B cell (primary cell): ENCODE data around the gene CPEB3. TPM values are rescaled to one million over a fixed set of nuclear protein-coding genes. Genes with fewer than 3 reads are reported as not detected.

Experiments
- ATAC-seq: fragments of 200-7000 bp; cut with Tn5 transposase; one replicate; pipeline ENCODE4 v1.10.0; 2021; ENCODE audit warnings: low read depth, mild to moderate bottlenecking, moderate number of reproducible peaks, moderate library complexity
- CTCF ChIA-PET: fragments of 350-600 bp; sonication (Branson Sonifier 250); formaldehyde crosslinking; loops from one replicate; lab custom pipeline; 2021; ENCODE audit warnings: antibody characterized with exemption, inconsistent platforms; lab: Charles Lee
- POLR2A ChIA-PET: fragments of 350-600 bp; sonication (Branson Sonifier 250); formaldehyde crosslinking; loops from one replicate; lab custom pipeline; 2021; ENCODE audit warnings: antibody characterized with exemption; lab: Charles Lee
- DNase-seq: peaks from one replicate; pipeline ENCODE4 v3.0.0; 2013
- H2AFZ ChIP-seq: 2 replicates; pipeline ENCODE4 v1.6.1; 2012; ENCODE audit warnings: mild to moderate bottlenecking, low read depth, low read length; ENCODE audit not compliant: insufficient read depth, poor library complexity, severe bottlenecking
- H3K27ac ChIP-seq, 2 donors: 1 replicate in 1 of 2; 2 replicates in 1 of 2; pipeline ENCODE4 v1.5.1; 2012 to 2013; ENCODE audit warnings: low read length in 2 of 2, mild to moderate bottlenecking in 2 of 2, moderate library complexity in 1 of 2
- H3K27me3 ChIP-seq, 4 experiments: fragments of 200-600 bp in 1 of 4; sonication (generic) in 1 of 4; replicated peaks in 1 of 4; 1 replicate in 2 of 4; 2 replicates in 2 of 4; pipeline versions ENCODE4 v1.6.1 to v1.7.0; 2013 to 2016; ENCODE audit warnings: low read length in 3 of 4, mild to moderate bottlenecking in 2 of 4, mixed read lengths in 1 of 4, moderate library complexity in 1 of 4; ENCODE audit not compliant: insufficient read depth in 4 of 4, control insufficient read depth in 3 of 4; ENCODE audit errors: control extremely low read depth in 1 of 4
- H3K36me3 ChIP-seq, 2 experiments: replicated peaks in 1 of 2; 1 replicate in 1 of 2; 2 replicates in 1 of 2; pipeline versions ENCODE4 v1.6.1 to v1.7.1; 2013; ENCODE audit warnings: low read length in 1 of 2; ENCODE audit not compliant: insufficient read depth in 2 of 2, control insufficient read depth in 1 of 2; ENCODE audit errors: control extremely low read depth in 1 of 2, extremely low read depth in 1 of 2
- H3K4me1 ChIP-seq, 2 donors: fragments of 200-600 bp in 1 of 2; sonication (generic) in 1 of 2; 1 replicate in 1 of 2; 2 replicates in 1 of 2; pipeline versions ENCODE4 v1.5.1 to v1.6.1; 2013 to 2017; ENCODE audit warnings: low read length in 2 of 2; ENCODE audit not compliant: control insufficient read depth in 2 of 2, insufficient read depth in 2 of 2
- H3K4me2 ChIP-seq: replicated peaks from 2 replicates; pipeline ENCODE3; 2012; ENCODE audit warnings: mild to moderate bottlenecking, low read depth, low read length; ENCODE audit not compliant: poor library complexity, severe bottlenecking
- H3K4me3 ChIP-seq, 5 experiments: fragments of 200-600 bp in 1 of 5; sonication (generic) in 1 of 5; 1 replicate in 3 of 5; 2 replicates in 2 of 5; pipeline versions ENCODE4 v1.5.1 to v1.7.0; 2011 to 2016; ENCODE audit warnings: low read length in 4 of 5, mild to moderate bottlenecking in 4 of 5, low read depth in 2 of 5, control low read depth in 1 of 5, moderate library complexity in 1 of 5; ENCODE audit not compliant: insufficient read depth in 1 of 5; ENCODE audit errors: control extremely low read depth in 1 of 5, extremely low read depth in 1 of 5
- H3K79me2 ChIP-seq: fragments of 200-600 bp; sonication (generic); one replicate; pipeline ENCODE4 v1.6.0; 2016; ENCODE audit warnings: low read length; ENCODE audit not compliant: control insufficient read depth, insufficient read depth
- H3K9ac ChIP-seq: fragments of 200-600 bp; sonication (generic); 2 replicates; pipeline ENCODE4 v1.6.1; 2017; ENCODE audit warnings: mild to moderate bottlenecking, low read length, moderate library complexity
- H3K9me3 ChIP-seq, 3 donors: one replicate each; pipeline versions ENCODE4 v1.6.1 to v1.7.1; 2013; ENCODE audit warnings: low read length in 2 of 3; ENCODE audit not compliant: control insufficient read depth in 2 of 3, insufficient read depth in 1 of 3; ENCODE audit errors: control extremely low read depth in 1 of 3
- H4K20me1 ChIP-seq: 2 replicates; pipeline ENCODE4 v1.6.0; 2012; ENCODE audit warnings: mild to moderate bottlenecking, low read length; ENCODE audit not compliant: insufficient read depth, control insufficient read depth, poor library complexity, severe bottlenecking
- H3K27ac Mint-ChIP-seq: one replicate; pipeline ENCODE4 v1.8.0; 2021; ENCODE audit warnings: mixed read lengths
- H3K27me3 Mint-ChIP-seq: one replicate; pipeline ENCODE4 v1.8.0; 2021; ENCODE audit warnings: mixed read lengths
- H3K4me1 Mint-ChIP-seq: one replicate; pipeline ENCODE4 v1.8.0; 2021; ENCODE audit warnings: mixed read lengths
- H3K4me3 Mint-ChIP-seq: one replicate; pipeline ENCODE4 v1.8.0; 2021; ENCODE audit warnings: mixed read lengths
- H3K9me3 Mint-ChIP-seq: one replicate; pipeline ENCODE4 v1.8.0; 2022; ENCODE audit warnings: mixed read lengths; ENCODE audit not compliant: insufficient read depth
- EZH2 ChIP-seq: IDR thresholded peaks from 2 replicates; pipeline ENCODE4 v1.6.1; 2012; ENCODE audit warnings: borderline replicate concordance, low read depth, mild to moderate bottlenecking, moderate library complexity, low read length; ENCODE audit not compliant: insufficient read depth, poor library complexity, severe bottlenecking
- WGBS: methylation state at CpG from one replicate; pipeline ENCODE4 v1.1.5; 2013; ENCODE audit warnings: missing lambda C conversion rate; ENCODE audit not compliant: insufficient coverage; 5-methylcytosine and 5-hydroxymethylcytosine counted together
- intact Hi-C: fragments of 100-400 bp; cut with micrococcal nuclease; formaldehyde crosslinking; loops from one replicate; pipeline ENCODE4 v1.10.0; 2022
- polyA plus RNA-seq: library from polyadenylated mRNA; depleted of rRNA; stranded (reverse); fragments of >200 nt; gene quantifications from 2 replicates; pipeline ENCODE4 v1.2.3, GENCODE V29; 2012
- total RNA-seq, 2 donors: library from RNA; stranded (reverse); fragments of 120-200 nt in 1 of 2; gene quantifications; 1 replicate in 1 of 2; 2 replicates in 1 of 2; pipeline versions ENCODE4 v1.2.3 to v1.2.4, GENCODE V29; 2013 to 2022
- TF ChIP-seq, protein P1 (sequence below): fragments of 200-600 bp; IDR thresholded peaks from one replicate; pipeline ENCODE4 v1.8.0; 2022; ENCODE audit warnings: antibody characterized with exemption, mild to moderate bottlenecking

CPEB3 gene
- total and polyA plus RNA-seq, 2 donors (not counting 1 experiment from before 2014, with no cell fraction given) = 1.6 to 6.7 TPM

DNA sequence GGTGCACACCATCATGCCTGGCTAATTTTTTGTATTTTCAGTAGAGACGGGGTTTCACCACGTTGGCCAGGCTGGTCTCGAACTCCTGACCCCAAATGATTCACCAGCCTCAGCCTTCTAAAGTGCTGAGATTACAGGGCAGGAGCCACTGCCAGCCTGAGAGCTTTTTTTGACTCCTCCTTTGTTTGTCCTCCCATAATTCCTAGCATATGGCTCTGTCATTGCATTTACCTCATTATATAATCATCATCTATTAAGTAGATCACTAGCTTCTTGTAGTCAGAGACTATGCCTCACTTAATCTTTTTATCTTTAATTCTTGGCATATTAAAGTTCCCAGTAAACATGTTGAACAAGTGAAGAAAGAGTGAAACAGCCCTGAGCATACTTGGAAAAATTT lies 82.1 kb downstream of the CPEB3 start:
- H2AFZ ChIP-seq = no peak overlapping the region
- DNase-seq (no peak), ATAC-seq (no peak)
- intact Hi-C loops = loop anchor here (10.0 kb wide), 1 partner anchor 54 kb away; no protein-coding TSS in a partner anchor
- Mint-ChIP-seq H3K27ac (no peak overlapping the region), H3K9me3 (no peaks in the 10 kb centered on the region), H3K4me1 (peaks cover 3% of the 10 kb centered on the region), H3K4me3 (no peak overlapping the region), H3K27me3 (no peaks in the 10 kb centered on the region)
- H3K9ac ChIP-seq = no peak overlapping the region
- no peaks in the 10 kb centered on the region for H3K27me3 ChIP-seq
- ChIA-PET POLR2A (interaction anchor here (0.5 kb wide), 1 partner anchor 67 kb away, joined by 3 read pairs; no protein-coding TSS in a partner anchor), CTCF (interaction anchor here (0.6 to 1.2 kb wide), 2 partner anchors 82 to 87 kb away, joined by 3 to 5 read pairs; partner anchors contain the start of genes CPEB3 and MARCHF5)
- H3K4me3 ChIP-seq = no peak overlapping the region
- peaks cover 0 to 4% of the 10 kb centered on the region in 2 donors for H3K4me1 ChIP-seq
- no peaks in the 10 kb centered on the region for H3K9me3 ChIP-seq
- TF ChIP-seq, protein P1, sequence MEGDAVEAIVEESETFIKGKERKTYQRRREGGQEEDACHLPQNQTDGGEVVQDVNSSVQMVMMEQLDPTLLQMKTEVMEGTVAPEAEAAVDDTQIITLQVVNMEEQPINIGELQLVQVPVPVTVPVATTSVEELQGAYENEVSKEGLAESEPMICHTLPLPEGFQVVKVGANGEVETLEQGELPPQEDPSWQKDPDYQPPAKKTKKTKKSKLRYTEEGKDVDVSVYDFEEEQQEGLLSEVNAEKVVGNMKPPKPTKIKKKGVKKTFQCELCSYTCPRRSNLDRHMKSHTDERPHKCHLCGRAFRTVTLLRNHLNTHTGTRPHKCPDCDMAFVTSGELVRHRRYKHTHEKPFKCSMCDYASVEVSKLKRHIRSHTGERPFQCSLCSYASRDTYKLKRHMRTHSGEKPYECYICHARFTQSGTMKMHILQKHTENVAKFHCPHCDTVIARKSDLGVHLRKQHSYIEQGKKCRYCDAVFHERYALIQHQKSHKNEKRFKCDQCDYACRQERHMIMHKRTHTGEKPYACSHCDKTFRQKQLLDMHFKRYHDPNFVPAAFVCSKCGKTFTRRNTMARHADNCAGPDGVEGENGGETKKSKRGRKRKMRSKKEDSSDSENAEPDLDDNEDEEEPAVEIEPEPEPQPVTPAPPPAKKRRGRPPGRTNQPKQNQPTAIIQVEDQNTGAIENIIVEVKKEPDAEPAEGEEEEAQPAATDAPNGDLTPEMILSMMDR = no peak
- TF ChIP-seq EZH2 = no peak
- 90% methylated on average over 3 of the region's 3 CpGs for WGBS
- no peaks in the 10 kb centered on the region for H3K36me3 ChIP-seq
- no peaks in the 10 kb centered on the region for H4K20me1 ChIP-seq
- H3K4me2 ChIP-seq = no peak overlapping the region
- H3K27ac ChIP-seq = no peak overlapping the region
- H3K79me2 ChIP-seq = peaks cover 2% of the 10 kb centered on the region

DNA sequence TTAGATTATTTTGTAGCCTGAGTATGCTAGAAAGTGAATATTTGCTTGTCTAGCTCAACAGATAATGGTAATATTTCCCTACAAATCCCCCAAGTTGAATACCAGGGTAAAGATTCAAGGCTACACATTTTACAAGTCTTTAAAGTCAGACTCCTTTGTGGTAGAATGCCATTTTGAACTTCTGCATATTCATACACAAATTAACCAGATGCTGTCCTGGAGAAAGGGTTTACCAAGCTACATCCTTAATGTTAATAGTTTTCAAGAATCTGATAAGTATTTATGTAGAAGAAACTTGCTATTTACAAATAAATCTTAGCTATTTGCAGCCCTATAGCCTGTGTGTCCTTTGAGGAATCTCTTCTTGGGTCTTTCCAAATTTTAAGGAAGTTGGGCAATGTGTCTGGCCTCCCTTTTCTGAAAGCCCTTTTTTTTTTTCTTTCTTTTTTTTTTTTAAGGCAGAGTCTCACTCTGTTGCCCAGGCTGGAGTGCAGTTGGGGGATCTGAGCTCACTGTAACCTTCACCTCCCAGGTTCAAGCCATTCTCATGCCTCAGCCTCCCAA lies 82.6 kb downstream of the CPEB3 start:
- H3K4me1 Mint-ChIP-seq = peaks cover 3% of the 10 kb centered on the region
- no peak overlapping the region for H2AFZ ChIP-seq
- DNase-seq = no peak
- H3K9ac ChIP-seq = no peak overlapping the region
- H3K27ac Mint-ChIP-seq = no peak overlapping the region
- no peak overlapping the region for H3K4me3 Mint-ChIP-seq
- H3K36me3 ChIP-seq = no peaks in the 10 kb centered on the region
- H3K27me3 ChIP-seq = no peaks in the 10 kb centered on the region
- H3K9me3 Mint-ChIP-seq = no peaks in the 10 kb centered on the region
- no peak overlapping the region for H3K4me3 ChIP-seq
- H3K27me3 Mint-ChIP-seq = no peaks in the 10 kb centered on the region
- CTCF ChIA-PET = interaction anchor here (0.6 to 1.2 kb wide), 2 partner anchors 83 to 87 kb away, joined by 3 to 5 read pairs; partner anchors contain the start of genes CPEB3 and MARCHF5
- TF ChIP-seq EZH2 = no peak
- TF ChIP-seq, protein P1 = no peak
- no peak overlapping the region for H3K27ac ChIP-seq
- peaks cover 2% of the 10 kb centered on the region for H3K79me2 ChIP-seq
- no peak for ATAC-seq
- H3K4me2 ChIP-seq = no peak overlapping the region
- peaks cover 0 to 4% of the 10 kb centered on the region in 2 donors for H3K4me1 ChIP-seq
- POLR2A ChIA-PET = interaction anchor here (0.5 kb wide), 1 partner anchor 66 kb away, joined by 3 read pairs; no protein-coding TSS in a partner anchor
- intact Hi-C loops = loop anchor here (10.0 kb wide), 1 partner anchor 53 kb away; no protein-coding TSS in a partner anchor
- no peaks in the 10 kb centered on the region for H3K9me3 ChIP-seq
- H4K20me1 ChIP-seq = no peaks in the 10 kb centered on the region
